H1 (cell line): Measurements from ENCODE around the gene TMIGD2. TPM values are rescaled to one million over a fixed set of nuclear protein-coding genes. Genes with fewer than 3 reads are reported as not detected.

Experiments used
- ASH2L ChIP-seq: fragments of 200-600, 300-600 bp; sonication (generic); IDR thresholded peaks from one replicate; pipeline ENCODE4 v1.7.1; 2017; ENCODE audit warnings: low read length
- BACH1 ChIP-seq: IDR thresholded peaks from 2 replicates; pipeline ENCODE4 v1.6.1; 2012; ENCODE audit warnings: low read length, improper control_type of control experiment
- GTF2F1 ChIP-seq: IDR thresholded peaks from 2 replicates; pipeline ENCODE4 v1.6.1; 2012; ENCODE audit warnings: low read depth, low read length, improper control_type of control experiment, borderline replicate concordance
- HDAC6 ChIP-seq: IDR thresholded peaks from one replicate; pipeline ENCODE4 v1.7.1; 2012; ENCODE audit warnings: low read depth, mild to moderate bottlenecking, inconsistent platforms, low read length, moderate library complexity
- KDM4A ChIP-seq: IDR thresholded peaks from one replicate; pipeline ENCODE4 v1.7.1; 2012; ENCODE audit warnings: low read depth, mild to moderate bottlenecking, moderate library complexity, low read length, inconsistent platforms; ENCODE audit not compliant: severe bottlenecking
- KDM5A ChIP-seq: fragments of 200-600 bp; IDR thresholded peaks from 2 replicates; pipeline ENCODE4 v1.7.1; 2012; ENCODE audit warnings: mild to moderate bottlenecking, low read length, inconsistent platforms, mixed read lengths
- POLR2AphosphoS5 ChIP-seq: IDR thresholded peaks from 2 replicates; pipeline ENCODE4 v1.6.1; 2011; ENCODE audit warnings: low read depth, low read length
- SIN3A ChIP-seq, 2 experiments: IDR thresholded peaks in 1 of 2; conservative IDR thresholded peaks in 1 of 2; 2 replicates each; pipeline ENCODE4 v1.6.1; 2011 to 2012; ENCODE audit warnings: low read length in 2 of 2, improper control_type of control experiment in 1 of 2, low read depth in 1 of 2, mild to moderate bottlenecking in 1 of 2
- TCF12 ChIP-seq: IDR thresholded peaks from 2 replicates; pipeline ENCODE4 v1.6.1; 2011; ENCODE audit warnings: low read depth, mild to moderate bottlenecking, low read length
- polyA plus RNA-seq, 7 experiments: library from polyadenylated mRNA; depleted of rRNA in 3 of 7; stranded (reverse) in 5 of 7; unstranded in 2 of 7; fragments of >200 nt in 5 of 7; fragments of 200-250 nt in 2 of 7; gene quantifications; 1 replicate in 5 of 7; 2 replicates in 1 of 7; 4 replicates in 1 of 7; pipeline versions ENCODE4 v1.2.1 to v1.2.3, GENCODE V29; 2011 to 2013; ENCODE audit warnings: missing spikeins in 2 of 7, mixed read lengths in 2 of 7
- total RNA-seq: library from RNA; stranded (reverse); fragmentation: NEBNext Ultra II Directional; extraction: Animal tissue kit (Norgen Biotek cat#: 25700); gene quantifications from 2 replicates; pipeline ENCODE4 v1.2.1, GENCODE V29; 2021
- TF ChIP-seq, protein P1 (sequence below): fragments of 300-600 bp; sonication (generic); IDR thresholded peaks from 2 replicates; pipeline ENCODE4 v1.7.1; 2012; ENCODE audit warnings: low read length, moderate library complexity, mild to moderate bottlenecking, inconsistent platforms; ENCODE audit not compliant: insufficient replicate concordance
- TF ChIP-seq, protein P2 (sequence below): IDR thresholded peaks from 2 replicates; pipeline ENCODE4 v1.6.1; 2012; ENCODE audit warnings: inconsistent platforms

TMIGD2 gene
- total and polyA plus RNA-seq, 2 of the 8 experiments (the other 6 are each of a cell fraction or from before 2014, with no cell fraction given): 0.39 to 0.41 TPM

DNA sequence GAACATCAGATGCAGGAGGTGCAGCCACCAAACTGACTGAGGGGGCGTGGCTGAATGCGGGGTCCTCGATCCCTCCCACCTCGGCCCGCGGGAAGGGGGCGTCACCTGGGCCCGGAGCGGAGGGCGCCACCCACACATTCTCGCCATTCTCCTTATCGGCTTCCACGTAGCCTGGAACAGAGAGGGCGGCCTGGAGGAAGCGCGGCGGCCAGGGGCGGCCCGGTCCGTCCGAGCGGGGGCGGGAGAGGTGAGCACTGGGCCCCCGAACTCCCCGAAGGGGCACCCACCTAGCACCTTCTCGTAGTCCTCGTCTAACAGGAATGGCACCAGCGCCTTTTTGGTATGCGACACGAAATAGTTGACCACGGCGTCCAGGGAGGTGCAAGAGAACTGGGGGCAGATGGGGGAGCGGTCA is 24.7 kb upstream of the TMIGD2 start (continued):
- peak; percentile 77 for TF ChIP-seq KDM4A
- no peak for TF ChIP-seq KDM5A
- no peak for TF ChIP-seq TCF12
- TF ChIP-seq GTF2F1: no peak
- TF ChIP-seq ASH2L: no peak
- TF ChIP-seq, protein P1, sequence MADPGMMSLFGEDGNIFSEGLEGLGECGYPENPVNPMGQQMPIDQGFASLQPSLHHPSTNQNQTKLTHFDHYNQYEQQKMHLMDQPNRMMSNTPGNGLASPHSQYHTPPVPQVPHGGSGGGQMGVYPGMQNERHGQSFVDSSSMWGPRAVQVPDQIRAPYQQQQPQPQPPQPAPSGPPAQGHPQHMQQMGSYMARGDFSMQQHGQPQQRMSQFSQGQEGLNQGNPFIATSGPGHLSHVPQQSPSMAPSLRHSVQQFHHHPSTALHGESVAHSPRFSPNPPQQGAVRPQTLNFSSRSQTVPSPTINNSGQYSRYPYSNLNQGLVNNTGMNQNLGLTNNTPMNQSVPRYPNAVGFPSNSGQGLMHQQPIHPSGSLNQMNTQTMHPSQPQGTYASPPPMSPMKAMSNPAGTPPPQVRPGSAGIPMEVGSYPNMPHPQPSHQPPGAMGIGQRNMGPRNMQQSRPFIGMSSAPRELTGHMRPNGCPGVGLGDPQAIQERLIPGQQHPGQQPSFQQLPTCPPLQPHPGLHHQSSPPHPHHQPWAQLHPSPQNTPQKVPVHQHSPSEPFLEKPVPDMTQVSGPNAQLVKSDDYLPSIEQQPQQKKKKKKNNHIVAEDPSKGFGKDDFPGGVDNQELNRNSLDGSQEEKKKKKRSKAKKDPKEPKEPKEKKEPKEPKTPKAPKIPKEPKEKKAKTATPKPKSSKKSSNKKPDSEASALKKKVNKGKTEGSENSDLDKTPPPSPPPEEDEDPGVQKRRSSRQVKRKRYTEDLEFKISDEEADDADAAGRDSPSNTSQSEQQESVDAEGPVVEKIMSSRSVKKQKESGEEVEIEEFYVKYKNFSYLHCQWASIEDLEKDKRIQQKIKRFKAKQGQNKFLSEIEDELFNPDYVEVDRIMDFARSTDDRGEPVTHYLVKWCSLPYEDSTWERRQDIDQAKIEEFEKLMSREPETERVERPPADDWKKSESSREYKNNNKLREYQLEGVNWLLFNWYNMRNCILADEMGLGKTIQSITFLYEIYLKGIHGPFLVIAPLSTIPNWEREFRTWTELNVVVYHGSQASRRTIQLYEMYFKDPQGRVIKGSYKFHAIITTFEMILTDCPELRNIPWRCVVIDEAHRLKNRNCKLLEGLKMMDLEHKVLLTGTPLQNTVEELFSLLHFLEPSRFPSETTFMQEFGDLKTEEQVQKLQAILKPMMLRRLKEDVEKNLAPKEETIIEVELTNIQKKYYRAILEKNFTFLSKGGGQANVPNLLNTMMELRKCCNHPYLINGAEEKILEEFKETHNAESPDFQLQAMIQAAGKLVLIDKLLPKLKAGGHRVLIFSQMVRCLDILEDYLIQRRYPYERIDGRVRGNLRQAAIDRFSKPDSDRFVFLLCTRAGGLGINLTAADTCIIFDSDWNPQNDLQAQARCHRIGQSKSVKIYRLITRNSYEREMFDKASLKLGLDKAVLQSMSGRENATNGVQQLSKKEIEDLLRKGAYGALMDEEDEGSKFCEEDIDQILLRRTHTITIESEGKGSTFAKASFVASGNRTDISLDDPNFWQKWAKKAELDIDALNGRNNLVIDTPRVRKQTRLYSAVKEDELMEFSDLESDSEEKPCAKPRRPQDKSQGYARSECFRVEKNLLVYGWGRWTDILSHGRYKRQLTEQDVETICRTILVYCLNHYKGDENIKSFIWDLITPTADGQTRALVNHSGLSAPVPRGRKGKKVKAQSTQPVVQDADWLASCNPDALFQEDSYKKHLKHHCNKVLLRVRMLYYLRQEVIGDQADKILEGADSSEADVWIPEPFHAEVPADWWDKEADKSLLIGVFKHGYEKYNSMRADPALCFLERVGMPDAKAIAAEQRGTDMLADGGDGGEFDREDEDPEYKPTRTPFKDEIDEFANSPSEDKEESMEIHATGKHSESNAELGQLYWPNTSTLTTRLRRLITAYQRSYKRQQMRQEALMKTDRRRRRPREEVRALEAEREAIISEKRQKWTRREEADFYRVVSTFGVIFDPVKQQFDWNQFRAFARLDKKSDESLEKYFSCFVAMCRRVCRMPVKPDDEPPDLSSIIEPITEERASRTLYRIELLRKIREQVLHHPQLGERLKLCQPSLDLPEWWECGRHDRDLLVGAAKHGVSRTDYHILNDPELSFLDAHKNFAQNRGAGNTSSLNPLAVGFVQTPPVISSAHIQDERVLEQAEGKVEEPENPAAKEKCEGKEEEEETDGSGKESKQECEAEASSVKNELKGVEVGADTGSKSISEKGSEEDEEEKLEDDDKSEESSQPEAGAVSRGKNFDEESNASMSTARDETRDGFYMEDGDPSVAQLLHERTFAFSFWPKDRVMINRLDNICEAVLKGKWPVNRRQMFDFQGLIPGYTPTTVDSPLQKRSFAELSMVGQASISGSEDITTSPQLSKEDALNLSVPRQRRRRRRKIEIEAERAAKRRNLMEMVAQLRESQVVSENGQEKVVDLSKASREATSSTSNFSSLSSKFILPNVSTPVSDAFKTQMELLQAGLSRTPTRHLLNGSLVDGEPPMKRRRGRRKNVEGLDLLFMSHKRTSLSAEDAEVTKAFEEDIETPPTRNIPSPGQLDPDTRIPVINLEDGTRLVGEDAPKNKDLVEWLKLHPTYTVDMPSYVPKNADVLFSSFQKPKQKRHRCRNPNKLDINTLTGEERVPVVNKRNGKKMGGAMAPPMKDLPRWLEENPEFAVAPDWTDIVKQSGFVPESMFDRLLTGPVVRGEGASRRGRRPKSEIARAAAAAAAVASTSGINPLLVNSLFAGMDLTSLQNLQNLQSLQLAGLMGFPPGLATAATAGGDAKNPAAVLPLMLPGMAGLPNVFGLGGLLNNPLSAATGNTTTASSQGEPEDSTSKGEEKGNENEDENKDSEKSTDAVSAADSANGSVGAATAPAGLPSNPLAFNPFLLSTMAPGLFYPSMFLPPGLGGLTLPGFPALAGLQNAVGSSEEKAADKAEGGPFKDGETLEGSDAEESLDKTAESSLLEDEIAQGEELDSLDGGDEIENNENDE: no peak
- TF ChIP-seq POLR2AphosphoS5: no peak; the same call in 1 of the 2 replicates
- no peak for TF ChIP-seq BACH1
- TF ChIP-seq HDAC6: no peak
- no peak; a peak in 1 of 4 replicates for TF ChIP-seq SIN3A (conservative IDR thresholded peaks at IDR 0.05 in 1 of 2, IDR thresholded peaks at IDR 0.05 in 1 of 2; ENCODE audit: low read depth in 1 of 2, low read length in 2 of 2)
- TF ChIP-seq, protein P2, sequence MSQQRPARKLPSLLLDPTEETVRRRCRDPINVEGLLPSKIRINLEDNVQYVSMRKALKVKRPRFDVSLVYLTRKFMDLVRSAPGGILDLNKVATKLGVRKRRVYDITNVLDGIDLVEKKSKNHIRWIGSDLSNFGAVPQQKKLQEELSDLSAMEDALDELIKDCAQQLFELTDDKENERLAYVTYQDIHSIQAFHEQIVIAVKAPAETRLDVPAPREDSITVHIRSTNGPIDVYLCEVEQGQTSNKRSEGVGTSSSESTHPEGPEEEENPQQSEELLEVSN: no peak; the same call in 1 of the 2 replicates
